Left lung (tissue), 10 donors: ENCODE results near the gene TSHZ2. TPM values are rescaled to one million over a fixed set of nuclear protein-coding genes. Genes with fewer than 3 reads are reported as not detected.

ENCODE experiments used
- ATAC-seq: fragments of 200-7000 bp; cut with Tn5 transposase; one replicate; pipeline ENCODE4 v1.9.1; 2020; ENCODE audit warnings: moderate library complexity
- DNase-seq, 4 donors: peaks; one replicate each; pipeline ENCODE4 v3.0.0-alpha.2; 2013 to 2020
- H3K27ac ChIP-seq, 2 donors: fragments of 200-600 bp; sonication (generic) in 1 of 2; one replicate each; pipeline versions ENCODE4 v1.5.0 to v1.8.0; 2020 to 2021
- H3K27me3 ChIP-seq, 2 donors: fragments of 200-600 bp; sonication (generic) in 1 of 2; one replicate each; pipeline versions ENCODE4 v1.5.0 to v1.8.0; 2020 to 2021
- H3K36me3 ChIP-seq, 2 donors: fragments of 200-600 bp; sonication (generic) in 1 of 2; one replicate each; pipeline versions ENCODE4 v1.5.0 to v1.8.0; 2020 to 2021
- H3K4me1 ChIP-seq, 2 donors: fragments of 200-600 bp; one replicate each; pipeline ENCODE4 v1.8.0; 2021
- H3K4me3 ChIP-seq, 2 donors: fragments of 200-600 bp; sonication (generic) in 1 of 2; one replicate each; pipeline versions ENCODE4 v1.5.0 to v1.8.0; 2020 to 2021; ENCODE audit warnings: mild to moderate bottlenecking in 1 of 2
- H3K9me3 ChIP-seq, 2 donors: fragments of 200-600 bp; sonication (generic) in 1 of 2; one replicate each; pipeline versions ENCODE4 v1.5.0 to v1.8.0; 2020 to 2021
- CTCF ChIP-seq, 2 donors: fragments of 200-600 bp; sonication (generic) in 1 of 2; IDR thresholded peaks; one replicate each; pipeline versions ENCODE4 v1.5.0 to v1.8.0; 2021; ENCODE audit warnings: antibody characterized with exemption in 2 of 2
- intact Hi-C, 2 donors: fragments of 100-400 bp; cut with DNase I; formaldehyde crosslinking; loops; one replicate each; pipeline versions ENCODE4 v1.11.2 to v1.14.2; 2022
- polyA plus RNA-seq, 6 donors: library from polyadenylated mRNA; unstranded; fragments of 120-200 nt; gene quantifications; one replicate each; pipeline ENCODE4 v1.2.1, GENCODE V29; 2013; ENCODE audit not compliant: insufficient read length in 6 of 6
- total RNA-seq, 2 donors: library from RNA; stranded (reverse); fragmentation: NEBNext Ultra II Directional; extraction: Animal tissue kit (Norgen Biotek cat#: 25700); gene quantifications; one replicate each; pipeline ENCODE4 v1.2.1, GENCODE V29; 2021
- donor health status: DM: no; HTN: yes; CAD: no.
- donor health status: DM: no; HTN: no; CAD: no.

The TSHZ2 gene
- total and polyA plus RNA-seq, 8 donors = 7.6 to 20.7 (median 13.9) TPM

DNA sequence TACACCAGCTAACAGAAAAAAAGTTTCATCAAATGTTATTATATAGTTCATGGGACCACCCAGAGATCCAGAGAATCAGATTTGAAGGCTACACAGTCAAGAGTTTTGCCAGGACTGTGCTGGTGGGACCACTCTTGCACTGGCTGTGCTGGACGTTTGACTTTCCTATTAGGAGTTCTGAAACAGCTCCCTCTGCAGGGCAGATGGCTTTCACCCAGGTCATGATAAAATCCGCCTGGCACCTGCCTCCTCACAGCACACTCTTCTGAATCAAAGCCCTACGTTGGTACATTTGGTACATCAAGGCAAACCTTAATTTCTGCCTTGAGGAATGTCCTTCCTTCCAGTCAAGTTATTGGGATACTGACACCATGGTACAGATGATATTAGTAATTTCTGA, 319.4 kb downstream of the TSHZ2 start:
- DNase-seq (no peak), ATAC-seq (no peak)
- no peak for TF ChIP-seq CTCF (IDR thresholded peaks at IDR 0.05)
- H3K36me3 ChIP-seq = no peaks in the 10 kb centered on the region
- H3K4me3 ChIP-seq = no peak overlapping the region
- no peaks in the 10 kb centered on the region for H3K9me3 ChIP-seq
- intact Hi-C loops = no loop called here
- no peak overlapping the region for H3K27ac ChIP-seq
- no peaks in the 10 kb centered on the region for H3K27me3 ChIP-seq
- H3K4me1 ChIP-seq = no peaks in the 10 kb centered on the region

- no peak overlapping the region for H3K27ac ChIP-seq
- H3K36me3 ChIP-seq = no peaks in the 10 kb centered on the region
- no peak overlapping the region for H3K4me3 ChIP-seq
- H3K9me3 ChIP-seq = no peaks in the 10 kb centered on the region
- TF ChIP-seq CTCF (IDR thresholded peaks at IDR 0.05) = no peak
- H3K27me3 ChIP-seq = no peaks in the 10 kb centered on the region
- ATAC-seq = no peak
- DNase-seq = no peak
- intact Hi-C loops = no loop called here
- H3K4me1 ChIP-seq = no peaks in the 10 kb centered on the region
Measured at GRCh38 chr20:53292347-53292746, 320.2 kb downstream of the TSHZ2 start.

DNA sequence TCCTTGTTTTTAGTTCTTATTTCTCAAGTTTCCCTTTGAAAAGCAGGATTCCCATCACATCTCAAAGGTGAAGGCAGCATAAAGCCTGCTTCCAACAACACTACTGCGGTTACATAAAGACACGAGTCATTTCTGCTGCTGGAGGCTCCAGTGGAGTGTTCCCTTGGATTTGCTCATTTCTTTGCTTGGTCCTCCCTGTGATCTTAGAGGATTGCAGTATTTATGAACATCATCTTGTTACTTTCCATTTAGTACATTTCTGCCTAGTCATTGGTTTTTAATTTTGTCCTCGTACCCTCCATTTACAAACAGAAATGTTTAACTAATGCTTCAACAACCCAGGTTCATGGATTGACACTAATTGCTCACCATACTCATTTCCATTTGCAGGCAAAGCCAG, 322.6 kb downstream of the TSHZ2 start:
- H3K4me3 ChIP-seq = no peak overlapping the region
- intact Hi-C loops = no loop called here
- TF ChIP-seq CTCF (IDR thresholded peaks at IDR 0.05) = no peak
- no peaks in the 10 kb centered on the region for H3K9me3 ChIP-seq
- H3K36me3 ChIP-seq = no peaks in the 10 kb centered on the region
- H3K27ac ChIP-seq = no peak overlapping the region
- no peak for ATAC-seq
- H3K4me1 ChIP-seq = no peaks in the 10 kb centered on the region
- no peaks in the 10 kb centered on the region for H3K27me3 ChIP-seq
- no peak for DNase-seq

DNA sequence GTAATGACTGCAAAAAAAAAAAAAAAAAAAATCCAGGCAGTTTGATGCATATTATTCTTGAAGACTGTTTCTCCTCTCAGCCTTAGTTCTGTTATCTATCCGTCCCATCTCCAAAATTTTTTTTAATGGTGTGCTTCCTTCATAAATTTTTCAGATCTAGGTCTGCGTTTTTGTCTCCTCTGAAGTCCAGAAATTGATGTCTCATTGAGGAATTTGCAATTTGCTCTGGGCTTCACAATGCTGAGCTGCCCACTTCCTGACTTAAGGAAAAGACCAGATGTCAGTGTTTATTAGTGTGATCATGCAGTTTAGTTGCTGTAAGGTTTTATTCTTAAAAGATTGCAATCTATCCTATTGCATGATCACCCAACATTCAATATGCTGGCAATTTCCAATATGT, 323.9 kb downstream of the TSHZ2 start:
- intact Hi-C loops = no loop called here
- Histone ChIP-seq H3K27ac (no peak overlapping the region), H3K4me3 (no peak overlapping the region), H3K4me1 (no peaks in the 10 kb centered on the region), H3K9me3 (no peaks in the 10 kb centered on the region), H3K36me3 (no peaks in the 10 kb centered on the region), H3K27me3 (no peaks in the 10 kb centered on the region)
- no peak for DNase-seq
- no peak for TF ChIP-seq CTCF (IDR thresholded peaks at IDR 0.05)
- no peak for ATAC-seq

DNA sequence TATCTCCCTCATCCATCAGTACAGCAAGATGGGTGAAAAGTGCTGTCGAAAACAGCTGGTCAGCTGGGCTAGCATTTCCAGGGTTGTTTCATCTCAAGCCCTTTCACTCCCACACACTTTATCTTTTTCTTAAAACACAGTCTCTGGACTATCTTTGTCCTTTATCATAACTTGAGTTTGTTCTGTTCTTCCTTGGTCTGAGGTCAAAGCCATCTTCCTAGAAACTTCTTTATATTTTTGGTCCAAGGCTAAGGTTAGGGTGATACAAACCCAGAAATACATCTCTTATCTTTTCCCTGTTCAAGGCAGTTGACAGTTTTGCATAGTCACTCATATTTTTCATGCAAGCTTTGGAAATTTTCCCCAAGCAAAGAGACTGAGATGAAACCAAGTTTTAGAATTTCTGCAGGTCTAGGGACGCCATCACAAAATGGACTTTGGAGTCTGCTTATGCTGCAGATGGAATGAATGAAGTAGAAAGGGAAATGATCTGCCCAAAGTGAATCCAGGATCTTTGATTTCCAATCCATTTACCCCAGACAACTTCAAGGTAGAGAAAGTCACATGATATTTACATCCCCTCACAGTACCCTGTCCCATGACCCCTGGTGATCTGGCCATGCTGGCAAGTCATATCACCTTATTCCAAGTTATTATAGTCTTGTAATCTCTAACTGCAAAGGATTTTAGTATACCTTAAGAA, 324.4 kb downstream of the TSHZ2 start:
- DNase-seq (no peak), ATAC-seq (no peak)
- TF ChIP-seq CTCF (IDR thresholded peaks at IDR 0.05) = no peak
- no peaks in the 10 kb centered on the region for H3K9me3 ChIP-seq
- intact Hi-C loops = no loop called here
- no peaks in the 10 kb centered on the region for H3K27me3 ChIP-seq
- H3K36me3 ChIP-seq = no peaks in the 10 kb centered on the region
- H3K4me3 ChIP-seq = no peak overlapping the region
- H3K4me1 ChIP-seq = no peaks in the 10 kb centered on the region
- no peak overlapping the region for H3K27ac ChIP-seq
